Breast epithelium (tissue), 3 donors: ENCODE measurements around the gene CCDC150.

ENCODE experiments used
- POLR2AphosphoS5 ChIP-seq, 3 donors: sonication (generic); formaldehyde crosslinking; IDR thresholded peaks; one replicate each; pipeline ENCODE4 v1.6.1; 2017; ENCODE audit warnings: antibody characterized with exemption in 3 of 3
- TF ChIP-seq, protein P1 (sequence below), 3 donors: fragments of 450-650 bp; IDR thresholded peaks; one replicate each; pipeline ENCODE4 v1.5.1; 2016 to 2017; ENCODE audit warnings: antibody characterized with exemption in 3 of 3, mild to moderate bottlenecking in 3 of 3, moderate library complexity in 3 of 3

DNA sequence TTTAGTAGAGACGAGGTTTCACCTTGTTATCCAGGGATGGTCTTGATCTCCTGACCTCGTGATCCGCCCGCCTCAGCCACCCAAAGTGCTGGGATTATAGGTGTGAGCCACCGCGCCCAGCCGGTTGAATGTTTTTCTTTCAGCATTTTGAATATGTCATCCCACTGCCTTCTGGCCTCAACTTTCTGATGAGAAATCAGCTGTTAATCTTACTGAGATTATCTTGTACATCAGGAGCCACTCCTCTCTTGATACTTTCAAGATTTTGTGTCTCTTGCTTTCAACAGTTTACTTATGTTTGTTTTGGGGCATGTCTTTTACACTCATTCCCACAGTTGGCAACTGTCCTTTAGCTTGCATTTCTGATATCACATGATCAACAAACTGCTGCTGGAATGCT is 46.3 kb downstream of the CCDC150 start:
- TF ChIP-seq, protein P1, sequence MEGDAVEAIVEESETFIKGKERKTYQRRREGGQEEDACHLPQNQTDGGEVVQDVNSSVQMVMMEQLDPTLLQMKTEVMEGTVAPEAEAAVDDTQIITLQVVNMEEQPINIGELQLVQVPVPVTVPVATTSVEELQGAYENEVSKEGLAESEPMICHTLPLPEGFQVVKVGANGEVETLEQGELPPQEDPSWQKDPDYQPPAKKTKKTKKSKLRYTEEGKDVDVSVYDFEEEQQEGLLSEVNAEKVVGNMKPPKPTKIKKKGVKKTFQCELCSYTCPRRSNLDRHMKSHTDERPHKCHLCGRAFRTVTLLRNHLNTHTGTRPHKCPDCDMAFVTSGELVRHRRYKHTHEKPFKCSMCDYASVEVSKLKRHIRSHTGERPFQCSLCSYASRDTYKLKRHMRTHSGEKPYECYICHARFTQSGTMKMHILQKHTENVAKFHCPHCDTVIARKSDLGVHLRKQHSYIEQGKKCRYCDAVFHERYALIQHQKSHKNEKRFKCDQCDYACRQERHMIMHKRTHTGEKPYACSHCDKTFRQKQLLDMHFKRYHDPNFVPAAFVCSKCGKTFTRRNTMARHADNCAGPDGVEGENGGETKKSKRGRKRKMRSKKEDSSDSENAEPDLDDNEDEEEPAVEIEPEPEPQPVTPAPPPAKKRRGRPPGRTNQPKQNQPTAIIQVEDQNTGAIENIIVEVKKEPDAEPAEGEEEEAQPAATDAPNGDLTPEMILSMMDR (IDR thresholded peaks at IDR 0.05) = no peak
- TF ChIP-seq POLR2AphosphoS5 (IDR thresholded peaks at IDR 0.05) = no peak
